ENCODE results near the gene CERS6. TPM values are rescaled to one million over a fixed set of nuclear protein-coding genes. Genes with fewer than 3 reads are reported as not detected.

The CERS6 gene
- total RNA-seq, 1 donor = 16.0 TPM

DNA sequence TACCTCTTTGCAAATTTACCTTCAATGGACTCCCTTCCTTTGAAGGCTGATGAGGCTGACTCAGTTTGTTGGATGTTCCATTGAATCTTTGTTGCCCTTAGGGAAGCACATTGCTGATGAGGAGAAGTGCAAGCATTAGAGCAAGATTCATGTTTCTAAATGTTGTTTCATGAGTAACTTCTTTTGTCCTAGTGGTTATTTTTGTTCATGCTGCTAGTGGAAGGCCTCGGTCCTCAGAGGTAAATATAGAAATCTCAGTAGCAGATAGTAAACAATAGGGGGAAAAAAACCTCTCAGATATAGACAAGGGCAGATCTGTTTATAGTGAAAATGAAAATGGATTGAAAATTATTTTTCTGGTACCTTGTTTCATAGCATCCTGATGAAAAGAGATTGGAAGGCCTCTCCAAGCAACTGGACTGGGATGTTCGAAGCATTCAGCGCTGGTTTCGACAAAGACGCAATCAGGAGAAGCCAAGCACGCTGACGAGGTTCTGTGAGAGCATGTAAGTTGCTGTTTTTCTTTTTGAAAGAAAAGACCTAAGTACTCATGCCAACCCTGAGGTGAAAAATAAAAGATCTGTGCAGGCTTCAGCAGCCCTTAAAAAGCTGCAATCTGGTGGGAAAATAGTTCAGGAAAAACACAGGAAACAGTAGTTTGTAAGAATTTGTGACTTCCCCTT, 104.9 kb downstream of the CERS6 start:
- TF ChIP-seq CTCF (IDR thresholded peaks at IDR 0.05; ENCODE audit: insufficient read depth, low read depth, low read length) = no peak
- H3K4me3 ChIP-seq (ENCODE audit: low read depth, low read length) = no peak overlapping the region
- no peak for DNase-seq (ENCODE audit: low read depth)

DNA sequence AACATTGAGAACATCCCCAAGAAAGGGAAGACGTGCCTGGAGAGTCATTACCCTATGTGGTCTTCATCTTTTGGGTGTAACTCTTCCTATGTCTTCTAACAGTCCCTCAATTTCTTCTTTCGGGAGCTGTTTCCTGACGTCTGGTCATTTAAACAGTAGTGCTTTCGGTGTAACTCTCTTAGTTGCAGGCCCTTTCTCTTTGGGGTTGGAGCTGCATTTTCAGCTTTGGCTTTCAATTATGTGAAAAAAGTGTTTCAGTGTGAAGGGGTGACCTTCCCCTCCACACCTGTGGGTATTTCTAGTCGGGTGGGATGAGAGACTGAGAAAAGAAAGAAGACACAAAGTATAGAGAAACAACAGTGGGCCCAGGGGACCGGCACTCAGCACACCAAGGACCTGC, 105.9 kb downstream of the CERS6 start:
- H3K4me3 ChIP-seq (ENCODE audit: low read depth, low read length) = no peak overlapping the region
- no peak for TF ChIP-seq CTCF (IDR thresholded peaks at IDR 0.05; ENCODE audit: insufficient read depth, low read depth, low read length)
- DNase-seq (ENCODE audit: low read depth) = no peak

DNA sequence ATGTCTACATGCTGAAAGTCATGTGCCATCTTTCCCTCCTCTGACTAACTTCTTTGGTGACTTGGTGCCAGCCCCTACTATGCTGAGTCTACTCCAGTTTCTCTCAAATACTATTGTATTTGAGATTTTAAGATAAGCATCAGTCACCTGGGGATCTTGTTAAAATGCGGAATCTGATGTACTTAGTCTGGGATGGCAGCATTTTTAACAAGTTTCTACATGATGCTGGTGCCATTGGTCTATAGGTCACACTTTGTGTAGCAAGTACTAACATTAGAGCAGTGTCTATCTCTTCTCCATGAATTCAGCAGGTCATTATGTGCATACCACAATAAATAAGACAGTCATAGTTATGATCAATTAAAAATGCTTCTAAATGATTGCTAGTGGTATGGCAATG, 106.9 kb downstream of the CERS6 start:
- no peak overlapping the region for H3K4me3 ChIP-seq (ENCODE audit: low read depth, low read length)
- DNase-seq (ENCODE audit: low read depth) = no peak
- TF ChIP-seq CTCF (IDR thresholded peaks at IDR 0.05; ENCODE audit: insufficient read depth, low read depth, low read length) = no peak

DNA sequence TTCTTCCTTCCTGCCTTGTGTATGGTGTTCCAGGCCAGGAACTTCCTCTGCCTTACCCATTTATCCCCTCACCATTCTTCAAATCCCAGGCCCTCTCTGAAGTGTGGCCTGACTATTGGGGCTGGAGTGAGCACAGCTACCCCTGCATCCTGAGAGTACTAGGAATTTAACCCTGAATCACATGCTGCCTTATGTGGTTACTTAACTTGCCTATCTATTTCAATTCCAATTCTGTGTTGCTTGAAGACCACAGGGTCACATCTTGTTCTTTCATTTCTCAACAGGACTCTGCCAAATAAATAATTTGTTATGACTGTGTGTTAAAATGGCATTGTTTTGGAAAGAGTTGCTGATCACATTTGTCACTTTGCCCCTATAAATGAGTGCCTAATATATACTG, 108.6 kb downstream of the CERS6 start:
- DNase-seq (ENCODE audit: low read depth) = peak; percentile 26
- no peak overlapping the region for H3K4me3 ChIP-seq (ENCODE audit: low read depth, low read length)
- no peak for TF ChIP-seq CTCF (IDR thresholded peaks at IDR 0.05; ENCODE audit: insufficient read depth, low read depth, low read length)

DNA sequence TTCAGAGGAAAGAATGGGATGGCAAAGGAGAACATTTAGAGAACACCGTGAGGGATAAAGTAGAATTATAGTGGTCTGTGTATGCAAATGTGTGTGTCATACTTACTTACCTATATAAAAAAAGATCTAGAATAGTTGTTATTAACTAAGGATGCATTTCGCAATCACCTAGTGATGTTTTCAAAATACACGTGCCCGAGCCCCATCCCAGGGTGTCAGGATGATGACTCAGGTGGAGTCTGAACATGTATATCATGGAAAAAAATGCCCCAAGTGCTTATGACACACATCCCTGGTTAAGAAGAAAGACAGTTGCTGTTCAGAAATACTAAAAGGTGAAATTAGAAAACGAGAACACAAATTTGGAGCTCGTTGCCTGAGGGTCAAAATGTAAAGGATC, 109.0 kb downstream of the CERS6 start:
- DNase-seq (ENCODE audit: low read depth) = peak; percentile 72
- no peak overlapping the region for H3K4me3 ChIP-seq (ENCODE audit: low read depth, low read length)
- TF ChIP-seq CTCF (IDR thresholded peaks at IDR 0.05; ENCODE audit: insufficient read depth, low read depth, low read length) = no peak

GRCh38 chr2:168565512-168565911, 109.4 kb downstream of the CERS6 start:
- DNase-seq (ENCODE audit: low read depth) = no peak
- no peak for TF ChIP-seq CTCF (IDR thresholded peaks at IDR 0.05; ENCODE audit: insufficient read depth, low read depth, low read length)
- no peak overlapping the region for H3K4me3 ChIP-seq (ENCODE audit: low read depth, low read length)
